Measurements from ENCODE around the gene SEMA6B. TPM values are rescaled to one million over a fixed set of nuclear protein-coding genes. Genes with fewer than 3 reads are reported as not detected.
A peak's percentile ranks its signal among the peaks of the same experiment; 100 is the strongest.

SEMA6B gene
- total and polyA plus RNA-seq, 2 donors (not counting 1 experiment from before 2014, with no cell fraction given) = 0.42 TPM; not detected in 1

- ATAC-seq (ENCODE audit: low read depth) = no peak
- Mint-ChIP-seq H3K4me1 (peaks cover 16% of the 10 kb centered on the region), H3K27me3 (peaks cover 13% of the 10 kb centered on the region), H3K9me3 (ENCODE audit: insufficient read depth) (no peaks in the 10 kb centered on the region), H3K27ac (no peak overlapping the region), H3K4me3 (no peak overlapping the region)
- intact Hi-C loops (cut with micrococcal nuclease) = no loop called here
- TF ChIP-seq EZH2 (IDR thresholded peaks at IDR 0.05; ENCODE audit: borderline replicate concordance, insufficient read depth, low read depth, low read length, poor library complexity, severe bottlenecking) (no peak), CTCF (IDR thresholded peaks at IDR 0.05) (no peak)
- Histone ChIP-seq H3K9me3 (ENCODE audit: control extremely low read depth in 1 of 3, control insufficient read depth in 2 of 3, insufficient read depth in 1 of 3, low read length in 2 of 3) (peaks cover 0 to 39% (median 0%) of the 10 kb centered on the region in 3 donors), H3K79me2 (ENCODE audit: control insufficient read depth, insufficient read depth, low read length) (no peaks in the 10 kb centered on the region), H2AFZ (ENCODE audit: insufficient read depth, low read depth, low read length, poor library complexity, severe bottlenecking) (no peak overlapping the region), H3K36me3 (replicated peaks in 1 of 2; ENCODE audit: control extremely low read depth in 1 of 2, control insufficient read depth in 1 of 2, extremely low read depth in 1 of 2, insufficient read depth in 2 of 2, low read length in 1 of 2) (no peaks in the 10 kb centered on the region), H4K20me1 (ENCODE audit: control insufficient read depth, insufficient read depth, low read length, poor library complexity, severe bottlenecking) (no peaks in the 10 kb centered on the region), H3K4me2 (replicated peaks; ENCODE audit: low read depth, low read length, poor library complexity, severe bottlenecking) (peak overlapping the region; percentile 33), H3K4me1 (ENCODE audit: control insufficient read depth in 2 of 2, insufficient read depth in 2 of 2, low read length in 2 of 2) (peaks cover 16 to 19% of the 10 kb centered on the region in 2 donors), H3K27ac (ENCODE audit: low read length in 2 of 2) (no peak overlapping the region), H3K9ac (ENCODE audit: low read length) (no peak overlapping the region), H3K27me3 (replicated peaks in 1 of 4; ENCODE audit: control extremely low read depth in 1 of 4, control insufficient read depth in 3 of 4, insufficient read depth in 4 of 4, low read length in 3 of 4) (peaks cover 0 to 34% (median 7%) of the 10 kb centered on the region in 4 experiments), H3K4me3 (ENCODE audit: control extremely low read depth in 1 of 5, extremely low read depth in 1 of 5, insufficient read depth in 1 of 5, low read depth in 2 of 5, low read length in 4 of 5) (peak overlapping the region in 2 of 5 experiments; percentile 38 to 75)
- DNase-seq = no peak
- ChIA-PET CTCF (interaction anchor here (0.8 to 1.5 kb wide), 3 partner anchors 14 to 97 kb away, joined by 3 to 6 read pairs (median 3); no protein-coding TSS in a partner anchor), POLR2A (no interaction called here)
- WGBS (ENCODE audit: insufficient coverage) = 77% methylated on average over 2 of the region's 3 CpGs
Observed at GRCh38 chr19:4539169-4539692, 20.3 kb downstream of the SEMA6B start.

GRCh38 chr19:4538601-4538954 lies 20.9 kb downstream of the SEMA6B start:
- WGBS (ENCODE audit: insufficient coverage) = 93% methylated on average over 13 of the region's 13 CpGs
- no peaks in the 10 kb centered on the region for H3K36me3 ChIP-seq (replicated peaks in 1 of 2; ENCODE audit: control extremely low read depth in 1 of 2, control insufficient read depth in 1 of 2, extremely low read depth in 1 of 2, insufficient read depth in 2 of 2, low read length in 1 of 2)
- H3K4me3 Mint-ChIP-seq = no peak overlapping the region
- no peak for ATAC-seq (ENCODE audit: low read depth)
- peaks cover 0 to 34% (median 7%) of the 10 kb centered on the region in 4 experiments for H3K27me3 ChIP-seq (replicated peaks in 1 of 4; ENCODE audit: control extremely low read depth in 1 of 4, control insufficient read depth in 3 of 4, insufficient read depth in 4 of 4, low read length in 3 of 4)
- peaks cover 16 to 19% of the 10 kb centered on the region in 2 donors for H3K4me1 ChIP-seq (ENCODE audit: control insufficient read depth in 2 of 2, insufficient read depth in 2 of 2, low read length in 2 of 2)
- H3K27ac Mint-ChIP-seq = no peak overlapping the region
- ChIA-PET CTCF (interaction anchor here (0.8 to 1.0 kb wide), 2 partner anchors 13 to 20 kb away, joined by 3 read pairs; no protein-coding TSS in a partner anchor), POLR2A (no interaction called here)
- no peak overlapping the region for H3K9ac ChIP-seq (ENCODE audit: low read length)
- H2AFZ ChIP-seq (ENCODE audit: insufficient read depth, low read depth, low read length, poor library complexity, severe bottlenecking) = no peak overlapping the region
- no peak overlapping the region for H3K4me2 ChIP-seq (replicated peaks; ENCODE audit: low read depth, low read length, poor library complexity, severe bottlenecking)
- H3K9me3 Mint-ChIP-seq (ENCODE audit: insufficient read depth) = no peaks in the 10 kb centered on the region
- H3K27ac ChIP-seq (ENCODE audit: low read length in 2 of 2) = no peak overlapping the region
- H3K4me3 ChIP-seq (ENCODE audit: control extremely low read depth in 1 of 5, extremely low read depth in 1 of 5, insufficient read depth in 1 of 5, low read depth in 2 of 5, low read length in 4 of 5) = peak overlapping the region in 1 of 5 experiments; percentile 75
- intact Hi-C loops (cut with micrococcal nuclease) = no loop called here
- no peak for TF ChIP-seq EZH2 (IDR thresholded peaks at IDR 0.05; ENCODE audit: borderline replicate concordance, insufficient read depth, low read depth, low read length, poor library complexity, severe bottlenecking)
- TF ChIP-seq CTCF (IDR thresholded peaks at IDR 0.05) = no peak
- peaks cover 13% of the 10 kb centered on the region for H3K27me3 Mint-ChIP-seq
- no peak for DNase-seq
- H4K20me1 ChIP-seq (ENCODE audit: control insufficient read depth, insufficient read depth, low read length, poor library complexity, severe bottlenecking) = no peaks in the 10 kb centered on the region
- H3K79me2 ChIP-seq (ENCODE audit: control insufficient read depth, insufficient read depth, low read length) = no peaks in the 10 kb centered on the region
- peaks cover 16% of the 10 kb centered on the region for H3K4me1 Mint-ChIP-seq
- peaks cover 0 to 39% (median 0%) of the 10 kb centered on the region in 3 donors for H3K9me3 ChIP-seq (ENCODE audit: control extremely low read depth in 1 of 3, control insufficient read depth in 2 of 3, insufficient read depth in 1 of 3, low read length in 2 of 3)

All from B cell (primary cell).